Islet of Langerhans (tissue), 1 donor: Measurements from ENCODE around the gene HYLS1.
A peak's percentile ranks its signal among the peaks of the same experiment; 100 is the strongest.
"Not testable (repeated sequence)": the region's sequence is repeated elsewhere in the genome, so short reads cannot be mapped to it uniquely, and the experiment has no call there.

ENCODE experiments used
- FAIRE-seq: peaks from one replicate; lab custom pipeline; 2011; peaks lifted over from hg19 to GRCh38; lab: Jason Lieb, UNC

Gene HYLS1

GRCh38 chr11:125903711-125904659 lies 16.5 kb downstream of the HYLS1 start, which contains the start of gene DDX25:
DDX25 (plus strand) TSS chr11:125904508; CDS start chr11:125904518, 10 bp downstream.
- peak; percentile 87 for FAIRE-seq

- FAIRE-seq, result no peak
Measured at GRCh38 chr11:125904678-125905077, 17.2 kb downstream of the HYLS1 start.

- no peak for FAIRE-seq
Measured at GRCh38 chr11:125910226-125910849, 22.9 kb downstream of the HYLS1 start.

GRCh38 chr11:125914601-125915000 lies 27.1 kb downstream of the HYLS1 start:
- not testable (repeated sequence) for FAIRE-seq

- FAIRE-seq, result no peak
Measured at GRCh38 chr11:125916683-125917347, 29.3 kb downstream of the HYLS1 start.

- FAIRE-seq, result no peak
Measured at GRCh38 chr11:125918140-125918840, 30.8 kb downstream of the HYLS1 start.

GRCh38 chr11:125921042-125921441 lies 33.6 kb downstream of the HYLS1 start:
- FAIRE-seq, result no peak

- FAIRE-seq, result no peak
Measured at GRCh38 chr11:125922156-125922555, 34.7 kb downstream of the HYLS1 start.

GRCh38 chr11:125923012-125923579 lies 35.6 kb downstream of the HYLS1 start:
- FAIRE-seq, result peak; percentile 80

GRCh38 chr11:125923633-125924032 lies 36.2 kb downstream of the HYLS1 start:
- FAIRE-seq, result no peak

- no peak for FAIRE-seq
Measured at GRCh38 chr11:125924384-125925007, 37.0 kb downstream of the HYLS1 start.

GRCh38 chr11:125925247-125925740 lies 37.8 kb downstream of the HYLS1 start:
- no peak for FAIRE-seq

GRCh38 chr11:125925804-125926203 lies 38.3 kb downstream of the HYLS1 start:
- no peak for FAIRE-seq

GRCh38 chr11:125926682-125927081 lies 39.2 kb downstream of the HYLS1 start:
- FAIRE-seq, result no peak

GRCh38 chr11:125929445-125930075 lies 42.1 kb downstream of the HYLS1 start:
- FAIRE-seq, result no peak

- FAIRE-seq, result no peak
Measured at GRCh38 chr11:125930076-125930450, 42.6 kb downstream of the HYLS1 start.

- FAIRE-seq, result no peak
Measured at GRCh38 chr11:125931116-125931515, 43.6 kb downstream of the HYLS1 start.

GRCh38 chr11:125931668-125932067 lies 44.2 kb downstream of the HYLS1 start:
- no peak for FAIRE-seq

- no peak for FAIRE-seq
Measured at GRCh38 chr11:125932301-125932700, 44.8 kb downstream of the HYLS1 start.

- FAIRE-seq, result no peak
Measured at GRCh38 chr11:125933030-125933813, 45.8 kb downstream of the HYLS1 start.
